Myocyte (in vitro differentiated cells): ENCODE data around the gene ZCCHC7. TPM values are rescaled to one million over a fixed set of nuclear protein-coding genes. Genes with fewer than 3 reads are reported as not detected.

Source experiments
- DNase-seq: peaks from one replicate; pipeline ENCODE4 v3.0.0-alpha.2; 2012; ENCODE audit warnings: low read depth
- total RNA-seq: library from RNA; depleted of rRNA; stranded (reverse); fragments of >200 nt; gene quantifications from 2 replicates; pipeline ENCODE4 v1.2.3, GENCODE V29; 2014

Gene ZCCHC7
- total RNA-seq, 1 donor from 2014 or later, result 21.0 TPM

GRCh38 chr9:37248651-37249163 is 128.3 kb downstream of the ZCCHC7 start:
- peak; percentile 12 for DNase-seq

GRCh38 chr9:37251452-37251851 is 131.1 kb downstream of the ZCCHC7 start:
- no peak for DNase-seq

GRCh38 chr9:37253377-37253937 is 133.1 kb downstream of the ZCCHC7 start:
- no peak for DNase-seq

GRCh38 chr9:37255187-37255586 is 134.8 kb downstream of the ZCCHC7 start:
- no peak for DNase-seq

GRCh38 chr9:37255944-37256862 is 135.8 kb downstream of the ZCCHC7 start:
- no peak for DNase-seq

- DNase-seq, result no peak
Observed at GRCh38 chr9:37259951-37260350, 139.6 kb downstream of the ZCCHC7 start.

- DNase-seq, result peak; percentile 33
Observed at GRCh38 chr9:37262410-37262809, 142.0 kb downstream of the ZCCHC7 start.

GRCh38 chr9:37264539-37264938 is 144.2 kb downstream of the ZCCHC7 start:
- DNase-seq, result no peak

- no peak for DNase-seq
Observed at GRCh38 chr9:37266630-37267029, 146.3 kb downstream of the ZCCHC7 start.

- no peak for DNase-seq
Observed at GRCh38 chr9:37269221-37269620, 148.8 kb downstream of the ZCCHC7 start.

GRCh38 chr9:37271679-37272078 is 151.3 kb downstream of the ZCCHC7 start:
- DNase-seq, result no peak

GRCh38 chr9:37273595-37273994 is 153.2 kb downstream of the ZCCHC7 start:
- DNase-seq, result no peak

GRCh38 chr9:37281541-37281940 is 161.2 kb downstream of the ZCCHC7 start:
- no peak for DNase-seq

GRCh38 chr9:37283730-37284325 is 163.5 kb downstream of the ZCCHC7 start:
- peak; percentile 27 for DNase-seq

GRCh38 chr9:37284636-37285035 is 164.3 kb downstream of the ZCCHC7 start:
- DNase-seq, result no peak

GRCh38 chr9:37286530-37287175 is 166.3 kb downstream of the ZCCHC7 start:
- DNase-seq, result no peak

- no peak for DNase-seq
Observed at GRCh38 chr9:37287317-37287716, 166.9 kb downstream of the ZCCHC7 start.

- DNase-seq, result no peak
Observed at GRCh38 chr9:37289631-37290030, 169.3 kb downstream of the ZCCHC7 start.

- DNase-seq, result no peak
Observed at GRCh38 chr9:37290366-37290939, 170.1 kb downstream of the ZCCHC7 start.

- peak; percentile 40 for DNase-seq
Observed at GRCh38 chr9:37290940-37291485, 170.6 kb downstream of the ZCCHC7 start.
